ENCODE measurements around the gene AFDN. TPM values are rescaled to one million over a fixed set of nuclear protein-coding genes. Genes with fewer than 3 reads are reported as not detected.
"Not testable (repeated sequence)": the region's sequence is repeated elsewhere in the genome, so short reads cannot be mapped to it uniquely, and the experiment has no call there.

Gene AFDN
- total RNA-seq, 3 donors from 2014 or later (not counting 1 experiment from before 2014, with no cell fraction given), result 6.3 to 9.3 (median 7.9) TPM

DNA sequence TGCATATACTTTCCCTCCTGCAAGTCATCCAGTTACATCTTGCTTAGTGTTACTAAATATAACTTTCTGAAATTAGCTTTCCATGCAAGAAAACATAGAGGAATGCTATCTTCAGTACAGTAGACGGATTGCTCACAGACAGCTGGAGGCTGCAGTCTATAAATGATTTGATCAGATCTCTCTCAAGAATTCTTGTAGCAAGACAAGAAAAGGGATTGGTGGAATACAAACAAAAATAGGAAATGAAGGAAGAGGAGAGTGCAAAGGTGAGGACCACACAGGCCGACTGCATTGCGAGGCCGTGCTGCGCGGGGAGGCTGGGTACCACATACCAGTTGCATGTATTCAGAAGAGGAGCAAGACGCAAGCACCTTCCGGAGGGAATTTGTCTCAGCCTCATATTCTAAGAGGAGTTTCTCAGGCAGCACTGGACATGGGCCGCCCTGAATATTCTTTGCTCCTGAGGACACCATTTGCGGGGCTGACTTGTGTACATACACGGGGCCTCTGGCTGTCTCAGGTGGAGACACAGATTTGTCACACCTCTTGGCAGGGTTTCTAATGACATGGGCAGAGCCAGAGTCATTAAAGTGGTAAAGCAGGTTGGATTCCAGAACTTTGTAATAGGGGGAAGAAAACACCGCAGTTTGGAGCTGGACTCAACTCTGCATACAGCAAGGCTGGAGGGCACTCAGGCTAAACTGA is 148.1 kb downstream of the AFDN start:
- intact Hi-C loops (cut with micrococcal nuclease), result no loop called here

GRCh38 chr6:167975458-167975857 is 148.7 kb downstream of the AFDN start:
- Mint-ChIP-seq H3K27me3 (ENCODE audit: low read depth in 2 of 2) (peaks cover 6 to 11% of the 10 kb centered on the region in 2 donors), H3K27ac (no peak overlapping the region)

More for the DNA sequence above, 148.1 kb downstream of the AFDN start:
- no peak overlapping the region for H3K27ac Mint-ChIP-seq
- no peak overlapping the region for H3K4me3 Mint-ChIP-seq
- H3K36me3 Mint-ChIP-seq, result no peaks in the 10 kb centered on the region
- TF ChIP-seq CTCF (IDR thresholded peaks at IDR 0.05), result no peak
- WGBS (ENCODE audit: insufficient coverage), result 94% methylated on average over 12 of the region's 12 CpGs
- H3K4me1 ChIP-seq (ENCODE audit: control insufficient read depth, insufficient read depth, low read length), result no peaks in the 10 kb centered on the region
- H3K27ac ChIP-seq (ENCODE audit: low read length), result no peak overlapping the region
- peaks cover 6 to 11% of the 10 kb centered on the region in 2 donors for H3K27me3 Mint-ChIP-seq (ENCODE audit: low read depth in 2 of 2)
- DNase-seq, result no peak
- no peaks in the 10 kb centered on the region for H3K36me3 ChIP-seq (ENCODE audit: control insufficient read depth, insufficient read depth, low read length)
- no peaks in the 10 kb centered on the region for H3K4me1 Mint-ChIP-seq
- H3K4me3 ChIP-seq (ENCODE audit: low read length), result no peak overlapping the region
- no peaks in the 10 kb centered on the region for H3K27me3 ChIP-seq (ENCODE audit: control insufficient read depth, insufficient read depth, low read length)
- ATAC-seq, result no peak
- H3K9me3 Mint-ChIP-seq, result no peaks in the 10 kb centered on the region
- no peaks in the 10 kb centered on the region for H3K9me3 ChIP-seq (ENCODE audit: control insufficient read depth, insufficient read depth, low read length)

GRCh38 chr6:167976116-167976657 is 149.5 kb downstream of the AFDN start:
- H3K9me3 ChIP-seq (ENCODE audit: control insufficient read depth, insufficient read depth, low read length); intact Hi-C loops (cut with micrococcal nuclease); H3K36me3 ChIP-seq (ENCODE audit: control insufficient read depth, insufficient read depth, low read length); DNase-seq; H3K4me1 ChIP-seq (ENCODE audit: control insufficient read depth, insufficient read depth, low read length); H3K4me3 Mint-ChIP-seq; H3K4me3 ChIP-seq (ENCODE audit: low read length); H3K27ac ChIP-seq (ENCODE audit: low read length); ATAC-seq; H3K27me3 ChIP-seq (ENCODE audit: control insufficient read depth, insufficient read depth, low read length); H3K36me3 Mint-ChIP-seq; H3K9me3 Mint-ChIP-seq; H3K4me1 Mint-ChIP-seq; H3K27ac Mint-ChIP-seq: not testable (repeated sequence)
- H3K27me3 Mint-ChIP-seq (ENCODE audit: low read depth in 2 of 2), result peaks cover 6 to 11% of the 10 kb centered on the region in 2 donors

More at GRCh38 chr6:167975458-167975857, 148.7 kb downstream of the AFDN start:
- Mint-ChIP-seq H3K36me3 (no peaks in the 10 kb centered on the region), H3K4me3 (no peak overlapping the region), H3K4me1 (no peaks in the 10 kb centered on the region), H3K9me3 (no peaks in the 10 kb centered on the region)
- H3K27ac ChIP-seq (ENCODE audit: low read length), result no peak overlapping the region
- no peak for DNase-seq
- intact Hi-C loops (cut with micrococcal nuclease), result no loop called here
- no peak for TF ChIP-seq CTCF (IDR thresholded peaks at IDR 0.05)
- WGBS (ENCODE audit: insufficient coverage), result 94% methylated on average over 18 of the region's 19 CpGs
- H3K4me3 ChIP-seq (ENCODE audit: low read length), result no peak overlapping the region
- H3K9me3 ChIP-seq (ENCODE audit: control insufficient read depth, insufficient read depth, low read length), result no peaks in the 10 kb centered on the region
- no peaks in the 10 kb centered on the region for H3K4me1 ChIP-seq (ENCODE audit: control insufficient read depth, insufficient read depth, low read length)
- no peaks in the 10 kb centered on the region for H3K27me3 ChIP-seq (ENCODE audit: control insufficient read depth, insufficient read depth, low read length)
- H3K36me3 ChIP-seq (ENCODE audit: control insufficient read depth, insufficient read depth, low read length), result no peaks in the 10 kb centered on the region
- no peak for ATAC-seq

- TF ChIP-seq CTCF (IDR thresholded peaks at IDR 0.05), result no peak
- no peaks in the 10 kb centered on the region for H3K4me1 Mint-ChIP-seq
- Histone ChIP-seq H3K36me3 (ENCODE audit: control insufficient read depth, insufficient read depth, low read length) (no peaks in the 10 kb centered on the region), H3K9me3 (ENCODE audit: control insufficient read depth, insufficient read depth, low read length) (no peaks in the 10 kb centered on the region), H3K27me3 (ENCODE audit: control insufficient read depth, insufficient read depth, low read length) (no peaks in the 10 kb centered on the region), H3K27ac (ENCODE audit: low read length) (no peak overlapping the region), H3K4me3 (ENCODE audit: low read length) (no peak overlapping the region), H3K4me1 (ENCODE audit: control insufficient read depth, insufficient read depth, low read length) (no peaks in the 10 kb centered on the region)
- H3K36me3 Mint-ChIP-seq, result no peaks in the 10 kb centered on the region
- H3K27ac Mint-ChIP-seq, result no peak overlapping the region
- H3K9me3 Mint-ChIP-seq, result no peaks in the 10 kb centered on the region
- H3K27me3 Mint-ChIP-seq (ENCODE audit: low read depth in 2 of 2), result peaks cover 6 to 11% of the 10 kb centered on the region in 2 donors
- ATAC-seq (no peak), DNase-seq (no peak)
- no peak overlapping the region for H3K4me3 Mint-ChIP-seq
- 96% methylated on average over 27 of the region's 27 CpGs for WGBS (ENCODE audit: insufficient coverage)
- intact Hi-C loops (cut with micrococcal nuclease), result no loop called here
Observed at GRCh38 chr6:167976708-167977107, 150.0 kb downstream of the AFDN start.

All from natural killer cell (primary cell).